Activated CD4-positive, CD25-positive, alpha-beta regulatory T cell treated with anti-CD3 and anti-CD28 coated beads, Interleukin-2, amount 50 U/mL, for 24 hours (primary cell): ENCODE results near the gene BMPR1B.
A peak's percentile ranks its signal among the peaks of the same experiment; 100 is the strongest.
"Not testable (repeated sequence)": the region's sequence is repeated elsewhere in the genome, so short reads cannot be mapped to it uniquely, and the experiment has no call there.

Source experiments
- ATAC-seq, 2 donors: fragments of 150-1000 bp; cut with Tn5 transposase; one replicate each; pipeline ENCODE4 v1.10.0; 2021; ENCODE audit warnings: mild to moderate bottlenecking in 1 of 2, moderate library complexity in 1 of 2

The BMPR1B gene

DNA sequence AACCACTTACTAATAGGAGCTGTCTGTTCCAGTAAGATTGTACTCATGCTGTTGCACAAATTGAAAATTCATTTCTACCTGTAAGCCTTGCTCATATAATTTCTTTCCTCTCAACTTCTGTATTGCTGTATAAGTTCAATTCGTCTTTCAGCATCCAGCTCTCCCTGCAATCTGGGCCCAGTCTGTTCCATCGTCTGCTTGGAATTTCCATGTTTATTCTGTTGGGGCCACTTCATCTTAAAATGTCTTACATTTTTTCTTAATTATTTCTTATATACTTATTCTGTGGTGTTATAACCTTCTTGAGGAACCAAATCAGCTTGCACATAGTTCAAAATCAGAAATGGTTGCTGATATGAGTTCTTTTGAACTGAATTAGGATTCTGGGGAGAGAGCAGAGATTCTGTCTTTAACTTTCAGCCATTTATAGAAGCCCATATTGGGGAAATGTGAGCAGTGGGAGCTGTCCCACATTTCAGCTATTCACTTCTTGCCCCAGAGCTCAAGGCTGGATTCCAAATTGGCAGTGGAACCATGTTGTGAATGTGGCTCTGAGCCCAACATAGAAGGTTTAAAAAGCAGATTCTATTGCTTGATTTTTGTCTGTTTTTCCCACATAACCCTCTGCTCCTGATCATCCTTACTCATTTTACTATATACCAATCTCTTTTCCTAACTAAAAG, 291.9 kb downstream of the BMPR1B start:
- no peak for ATAC-seq

DNA sequence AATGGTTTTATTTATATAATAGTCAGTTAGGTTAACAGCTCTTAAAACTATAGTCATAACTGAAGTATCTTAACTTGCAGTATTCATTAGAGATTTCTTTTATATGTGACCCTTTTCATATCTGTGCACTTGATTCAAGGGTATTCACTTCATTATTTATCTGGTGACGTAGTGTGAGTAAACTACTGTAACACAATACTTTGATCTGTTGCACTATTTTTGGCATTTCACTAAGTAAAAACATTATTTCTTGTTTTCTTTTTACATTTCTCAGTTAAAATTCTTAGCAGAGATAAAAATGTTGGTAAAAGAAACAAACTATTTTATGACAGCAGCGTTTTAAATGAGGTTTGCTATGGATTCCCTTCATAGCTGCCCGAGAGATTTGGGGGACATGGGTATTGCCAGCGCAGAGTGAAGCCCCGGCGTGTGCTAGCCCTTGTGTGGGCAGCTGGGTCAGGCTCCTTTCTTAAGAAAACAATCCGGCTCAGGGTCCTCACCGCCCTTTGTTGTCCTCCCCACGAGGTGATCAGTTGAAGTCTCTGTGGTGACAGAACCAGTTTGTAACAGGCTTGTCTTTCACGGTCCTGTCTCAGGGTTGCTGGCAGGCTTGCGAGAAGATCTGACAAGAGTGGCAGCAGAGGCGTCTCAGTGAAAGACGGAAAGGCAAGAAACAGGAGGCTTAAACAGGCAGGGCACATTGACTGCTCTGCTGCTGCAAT, 293.4 kb downstream of the BMPR1B start:
- ATAC-seq: no peak

DNA sequence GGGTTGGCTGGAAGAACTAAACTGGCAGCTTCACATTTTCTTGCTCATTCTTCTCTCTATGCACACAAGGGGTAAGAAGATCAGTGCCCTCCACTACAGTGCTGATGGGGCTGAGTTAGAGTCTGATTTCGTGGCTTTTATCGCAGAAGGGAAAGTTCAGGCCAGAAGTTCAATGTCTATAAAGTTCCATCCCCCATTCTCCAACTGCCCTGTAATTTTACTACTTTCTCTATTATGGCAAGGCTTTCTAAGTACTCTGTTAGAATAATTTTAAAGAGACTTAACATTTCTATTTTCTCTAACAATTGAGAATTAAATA, 293.9 kb downstream of the BMPR1B start:
- no peak for ATAC-seq

DNA sequence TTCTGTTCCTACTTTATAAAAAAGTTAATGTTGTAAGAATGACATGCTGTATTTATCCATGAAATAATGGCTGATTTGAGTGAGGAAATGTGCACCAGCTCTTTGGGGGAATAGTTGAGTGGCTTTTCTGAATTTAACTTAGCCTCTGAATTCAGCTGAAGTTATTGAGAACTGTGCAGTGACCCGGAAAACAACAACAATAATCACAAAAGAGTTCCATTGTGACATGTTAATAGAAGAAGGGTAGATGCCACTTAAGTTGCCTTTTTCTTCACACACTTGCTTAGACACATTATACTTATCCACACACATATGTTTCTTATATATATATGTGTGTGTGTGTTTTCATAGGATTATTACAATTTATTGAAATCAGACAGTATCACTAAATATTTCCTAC, 301.2 kb downstream of the BMPR1B start:
- ATAC-seq: no peak

DNA sequence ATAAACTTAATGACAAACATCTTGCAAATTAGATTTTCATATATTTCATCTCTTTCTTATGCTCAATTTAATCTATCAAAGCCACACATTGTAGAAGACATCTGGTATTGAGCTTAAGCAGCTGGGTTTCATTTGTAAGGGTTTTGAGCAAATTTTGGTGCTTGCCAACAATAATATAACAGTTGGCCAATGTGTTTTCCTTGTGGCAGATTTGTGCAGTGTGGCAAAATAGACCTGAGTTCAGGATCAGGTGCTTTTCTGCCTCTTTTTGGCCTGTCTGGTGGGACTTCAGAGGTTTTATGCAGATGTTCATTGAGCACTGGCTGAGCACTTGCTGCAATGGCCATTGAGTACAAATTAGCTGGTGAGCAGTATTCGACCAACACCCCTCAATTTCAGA, 301.9 kb downstream of the BMPR1B start:
- no peak for ATAC-seq

DNA sequence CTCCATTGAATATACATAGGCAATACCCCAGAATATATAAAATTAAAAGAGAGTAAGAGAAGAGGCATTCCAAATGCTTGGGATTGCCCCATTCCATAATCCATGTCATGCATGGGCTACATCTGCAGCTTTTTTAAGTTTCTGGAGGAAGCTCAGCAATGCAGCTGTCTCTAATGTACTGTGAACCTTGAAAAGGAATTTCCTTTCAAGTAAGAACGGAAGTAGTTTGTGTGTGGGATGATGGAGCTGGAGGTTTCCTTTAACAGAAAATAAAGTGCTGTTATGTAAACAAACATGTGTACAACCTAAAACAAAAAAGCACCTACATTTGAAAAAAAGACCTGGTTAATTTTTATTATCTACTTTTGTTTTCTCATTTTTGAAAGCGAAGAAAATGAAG, 303.5 kb downstream of the BMPR1B start:
- ATAC-seq: no peak

DNA sequence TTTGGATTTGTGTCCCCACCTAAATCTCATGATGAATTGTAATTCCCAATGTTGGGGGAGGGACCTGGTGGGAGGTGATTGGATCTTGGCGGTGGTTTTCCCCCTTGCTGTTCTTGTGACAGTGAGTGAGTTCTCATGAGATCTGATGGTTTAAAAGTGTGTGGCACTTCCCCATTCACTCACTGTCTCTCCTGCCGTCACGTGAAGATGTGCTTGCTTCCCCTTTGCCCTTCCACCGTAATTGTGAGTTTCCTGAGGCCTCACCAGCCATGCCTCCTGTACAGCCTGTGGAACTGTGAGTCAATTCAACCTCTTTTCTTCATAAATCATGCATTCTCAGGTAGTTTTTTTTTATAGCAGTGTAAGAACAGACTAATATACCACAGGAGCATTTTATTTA, 304.0 kb downstream of the BMPR1B start:
- ATAC-seq: not testable (repeated sequence)

DNA sequence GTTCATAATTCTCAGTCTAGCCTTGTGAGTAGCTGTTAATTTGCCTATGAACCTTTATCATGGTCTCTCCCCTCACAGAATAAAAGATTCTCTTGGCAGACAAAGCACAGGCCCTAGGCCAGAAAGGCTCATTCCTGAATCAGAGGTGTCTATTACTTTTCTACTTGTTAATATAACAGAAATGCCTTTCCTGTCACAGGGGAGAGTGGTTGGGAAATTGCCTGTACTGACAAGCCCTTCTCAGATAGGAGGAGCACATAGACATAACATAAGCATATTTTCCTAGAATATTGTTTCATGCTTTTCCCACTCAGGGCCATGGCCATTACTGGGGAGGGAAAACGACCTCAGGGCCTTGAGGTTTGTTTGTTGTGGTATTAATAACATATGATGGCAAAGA, 308.3 kb downstream of the BMPR1B start:
- ATAC-seq: no peak

DNA sequence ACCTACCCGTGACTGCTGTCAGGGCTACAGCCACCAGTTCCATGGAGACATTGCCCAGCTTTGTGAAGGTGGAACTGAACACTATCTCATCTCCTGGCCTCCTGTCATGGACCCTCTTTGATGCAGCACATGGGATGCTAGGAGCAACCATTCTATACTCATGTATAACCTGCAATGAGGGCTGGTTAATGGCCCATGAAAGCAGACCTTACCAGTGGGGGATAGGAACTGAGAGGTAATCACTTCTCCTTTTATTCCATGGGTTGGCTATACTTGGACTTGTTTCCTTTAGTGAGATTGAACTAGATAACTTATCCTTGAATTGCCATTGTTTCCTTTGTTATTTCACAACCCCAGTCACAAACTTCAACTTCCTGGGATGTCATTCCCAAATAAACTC, 310.6 kb downstream of the BMPR1B start:
- no peak for ATAC-seq

DNA sequence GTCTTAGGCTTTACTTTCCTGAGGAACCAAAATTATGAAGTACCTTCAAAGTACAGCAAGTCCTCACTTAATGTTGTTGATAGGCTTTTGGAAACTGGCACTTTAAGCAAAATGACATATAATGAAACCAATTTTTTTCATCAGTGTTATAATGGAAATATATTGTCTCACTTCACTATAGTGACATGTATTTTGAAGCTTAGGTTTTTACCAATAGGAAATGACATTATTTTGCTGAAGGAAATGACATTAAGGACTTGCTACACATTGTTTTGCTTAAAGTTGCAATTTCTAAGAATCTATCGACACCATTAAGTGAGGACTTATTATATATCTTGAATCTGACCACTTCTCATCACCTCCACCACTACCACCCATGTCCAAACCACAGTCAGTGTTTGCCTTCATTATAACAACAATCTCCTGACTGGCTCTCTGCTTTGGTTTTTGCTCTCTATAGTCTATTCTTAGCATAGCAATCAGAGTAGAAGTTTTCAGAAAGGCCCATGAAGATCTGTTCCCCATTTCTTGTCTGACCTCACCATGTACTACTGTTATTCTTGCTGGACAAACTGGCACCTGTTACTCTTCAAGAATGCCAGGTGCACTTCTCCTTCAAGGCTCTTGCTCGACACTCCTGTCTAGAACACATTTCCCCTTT, 311.2 kb downstream of the BMPR1B start:
- peak; percentile 10 to 21 for ATAC-seq

DNA sequence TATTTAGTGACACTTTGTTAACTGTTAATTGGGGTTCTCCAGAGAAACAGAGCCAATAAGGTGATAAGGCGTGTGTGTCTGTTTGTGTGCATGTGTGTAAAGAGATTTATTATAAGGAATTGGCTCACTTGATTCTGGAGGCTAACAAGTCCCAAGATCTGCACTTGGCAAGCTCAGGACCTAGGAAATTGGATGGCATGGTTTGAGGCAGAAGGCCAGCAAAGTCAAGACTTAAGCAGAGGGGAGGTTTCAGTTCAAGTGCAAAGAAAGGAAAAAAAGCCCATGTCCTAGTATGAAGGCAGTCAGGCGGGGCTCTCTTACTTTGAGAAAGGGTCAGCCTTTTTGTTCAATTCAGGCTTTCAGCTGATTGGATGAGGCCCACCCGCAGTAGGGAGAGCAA, 314.1 kb downstream of the BMPR1B start:
- ATAC-seq: no peak

DNA sequence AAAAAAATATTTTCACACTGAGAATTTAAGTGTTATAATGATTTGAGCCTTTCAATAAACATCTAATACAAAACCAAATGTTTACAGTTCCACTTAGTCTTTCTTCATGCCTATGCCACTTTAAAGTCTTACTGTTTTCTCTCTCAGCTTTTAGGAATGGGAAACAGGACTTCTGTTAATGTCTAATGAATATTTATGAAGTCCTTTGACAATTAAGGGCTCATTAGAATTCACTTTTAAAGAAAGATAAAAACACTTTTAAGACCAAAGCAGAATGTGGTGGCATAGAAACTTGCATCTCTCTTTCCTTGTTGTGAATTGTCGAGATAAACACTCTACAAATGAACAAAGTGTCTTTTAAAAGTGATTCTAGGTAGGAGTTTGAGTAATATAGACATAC, 315.9 kb downstream of the BMPR1B start:
- ATAC-seq: no peak

DNA sequence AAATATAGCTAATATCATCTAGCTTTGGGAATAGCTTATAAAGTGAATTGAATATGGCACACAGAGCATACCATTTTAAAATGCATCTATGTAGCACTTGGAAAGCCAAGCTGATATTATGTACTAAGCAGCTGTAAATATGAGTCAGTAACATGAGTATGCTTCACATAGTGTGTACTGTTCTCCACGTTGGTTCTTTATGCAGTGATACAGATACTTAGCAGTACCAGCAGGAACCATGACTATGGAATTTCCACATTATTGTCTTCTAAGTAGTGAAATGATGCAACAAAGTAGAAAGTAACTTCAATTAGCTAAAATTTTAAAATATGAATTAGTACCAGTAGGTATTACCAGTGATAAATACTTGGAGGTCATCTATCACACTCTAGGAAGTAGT, 320.1 kb downstream of the BMPR1B start:
- no peak for ATAC-seq

DNA sequence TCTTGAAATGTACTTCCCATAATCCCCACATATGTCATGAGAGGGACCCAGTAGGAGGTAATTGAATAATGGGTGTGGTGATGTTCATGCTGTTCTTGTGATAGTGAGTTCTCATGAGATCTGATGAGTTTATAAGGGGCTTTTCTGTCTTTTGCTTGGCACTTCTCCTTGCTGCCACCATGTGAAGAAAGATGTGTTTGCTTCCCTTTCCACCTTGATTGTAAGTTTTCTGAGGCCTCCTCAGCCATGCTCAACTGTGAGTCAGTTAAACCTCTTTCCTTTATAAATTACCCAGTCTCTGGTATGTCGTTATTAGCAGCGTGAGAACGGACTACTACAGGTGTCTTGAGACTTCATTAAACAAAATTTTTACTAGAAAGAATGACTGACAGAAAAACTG, 323.2 kb downstream of the BMPR1B start:
- ATAC-seq: no peak

DNA sequence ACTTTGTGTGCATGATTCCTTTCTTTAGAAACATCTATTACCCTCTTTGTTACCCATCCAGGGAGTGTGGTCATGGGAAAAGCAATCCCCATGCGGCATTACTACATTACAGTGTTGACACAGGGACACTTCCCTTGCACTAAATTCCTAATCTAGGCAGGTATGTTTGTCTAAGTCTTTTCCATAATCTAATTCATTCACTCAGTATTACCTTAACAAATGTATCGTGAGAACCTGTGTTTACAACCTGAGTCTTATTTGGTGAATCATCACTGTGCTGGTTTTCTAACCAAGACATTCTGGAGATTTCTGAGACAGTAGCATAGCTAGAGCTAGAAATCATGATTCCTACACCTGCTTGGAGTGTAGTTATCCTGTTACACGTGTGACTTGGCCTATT, 326.8 kb downstream of the BMPR1B start:
- ATAC-seq: no peak

DNA sequence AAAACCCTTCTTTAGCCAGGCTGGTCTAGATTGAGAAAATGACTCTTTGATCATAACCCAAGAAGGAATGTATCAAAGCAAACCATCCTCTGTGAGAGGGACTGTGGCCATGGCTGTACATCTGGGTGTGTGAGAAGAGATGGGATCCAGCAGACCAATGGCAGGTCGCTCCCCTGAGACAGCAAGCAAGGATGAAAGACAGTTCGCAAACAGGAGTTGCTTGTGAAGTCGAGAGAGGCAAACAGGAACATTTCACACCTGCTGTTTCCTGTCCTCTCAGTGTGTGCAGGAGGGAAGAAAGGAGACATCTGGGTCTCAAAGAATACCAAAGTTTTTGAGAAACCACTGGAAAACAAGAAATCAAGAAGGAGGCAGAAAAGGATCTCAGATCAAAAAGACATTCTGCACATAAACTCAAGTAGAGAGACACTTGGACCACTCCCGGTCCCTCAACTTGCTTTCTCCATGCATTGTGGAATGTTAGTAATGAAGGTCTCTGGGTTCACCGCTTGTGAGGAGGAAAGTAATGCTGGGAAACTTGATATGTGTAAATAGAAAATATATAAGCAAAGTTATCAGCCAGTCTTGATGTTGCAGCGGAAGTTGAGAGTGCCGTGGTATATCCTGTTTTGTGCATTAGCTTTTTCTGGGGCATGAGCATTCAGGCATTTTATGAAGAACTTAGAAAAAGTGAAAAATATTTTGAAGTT, 327.5 kb downstream of the BMPR1B start:
- ATAC-seq: no peak

DNA sequence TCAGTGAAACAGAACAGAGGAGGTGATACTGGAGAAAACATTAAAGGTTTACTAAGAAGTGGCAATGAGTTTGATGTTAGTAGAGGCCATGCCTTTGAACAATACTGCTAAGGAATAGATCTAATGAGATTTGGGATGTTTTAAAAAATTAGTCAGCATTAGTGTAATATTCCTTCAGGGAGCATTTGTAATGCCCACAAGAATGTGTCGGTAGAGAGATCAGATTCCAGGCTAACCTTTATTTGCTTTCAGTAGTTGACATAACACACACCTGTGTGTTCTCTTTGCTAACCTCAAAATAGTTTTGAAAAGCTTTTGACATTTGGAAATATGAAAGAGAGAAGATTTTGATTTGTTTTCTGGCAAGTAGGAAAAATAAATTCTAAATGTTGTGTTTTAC, 328.8 kb downstream of the BMPR1B start:
- ATAC-seq: no peak

DNA sequence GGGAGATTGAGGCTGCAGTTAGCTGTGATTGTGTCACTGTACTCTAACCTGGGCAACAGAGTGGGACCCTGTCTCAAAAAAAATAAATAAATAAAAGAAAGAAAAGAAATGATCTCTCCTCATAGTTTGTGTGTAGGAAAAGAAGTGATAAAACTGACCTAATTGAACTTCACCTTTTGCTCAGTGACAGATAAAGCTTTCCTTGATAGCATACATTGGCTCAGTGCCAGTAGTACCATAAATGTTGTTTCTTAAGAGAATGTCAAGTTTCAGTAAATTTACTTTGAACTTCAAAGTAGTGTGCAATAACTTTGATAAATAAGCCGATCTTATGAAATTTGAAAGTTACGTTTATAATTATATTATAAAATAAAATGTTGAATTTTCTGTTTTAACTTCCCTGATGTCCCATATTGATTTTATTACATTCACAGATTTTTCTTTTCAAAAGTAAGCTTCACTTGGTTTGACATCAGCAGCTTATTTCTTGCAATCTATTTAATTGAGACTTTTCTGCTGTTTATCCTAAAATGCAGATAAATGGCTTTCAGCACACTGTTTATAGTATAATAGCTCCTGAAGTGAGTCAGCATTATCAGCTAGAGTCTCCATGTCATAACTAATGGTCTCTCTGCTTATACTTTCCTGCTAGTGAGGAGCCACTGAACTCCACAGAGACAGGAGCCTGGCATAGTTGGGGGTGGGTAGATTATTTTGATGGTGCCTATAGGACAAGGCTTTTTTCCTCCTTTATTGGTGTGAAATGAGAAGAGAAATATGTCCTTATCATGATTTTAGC, 330.1 kb downstream of the BMPR1B start:
- no peak for ATAC-seq

DNA sequence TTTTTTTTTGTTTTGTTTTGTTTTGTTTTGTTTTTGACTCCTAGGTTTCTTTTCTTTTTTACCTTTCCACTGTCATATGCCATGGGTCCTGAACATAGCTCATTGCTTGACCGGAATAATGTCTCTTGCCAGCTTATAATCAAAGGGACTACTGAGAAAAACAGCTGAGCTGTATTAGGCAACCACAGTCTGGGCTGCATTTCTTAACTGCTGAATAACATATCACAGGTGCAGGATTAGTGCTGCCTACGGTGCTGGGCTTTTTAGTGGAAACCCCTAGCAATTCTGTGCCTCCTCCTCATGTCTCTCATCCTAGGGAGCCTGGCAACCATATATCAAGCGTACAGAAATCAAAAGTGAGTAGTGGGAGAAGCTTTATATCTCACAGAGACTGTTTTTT, 333.5 kb downstream of the BMPR1B start:
- ATAC-seq: no peak

DNA sequence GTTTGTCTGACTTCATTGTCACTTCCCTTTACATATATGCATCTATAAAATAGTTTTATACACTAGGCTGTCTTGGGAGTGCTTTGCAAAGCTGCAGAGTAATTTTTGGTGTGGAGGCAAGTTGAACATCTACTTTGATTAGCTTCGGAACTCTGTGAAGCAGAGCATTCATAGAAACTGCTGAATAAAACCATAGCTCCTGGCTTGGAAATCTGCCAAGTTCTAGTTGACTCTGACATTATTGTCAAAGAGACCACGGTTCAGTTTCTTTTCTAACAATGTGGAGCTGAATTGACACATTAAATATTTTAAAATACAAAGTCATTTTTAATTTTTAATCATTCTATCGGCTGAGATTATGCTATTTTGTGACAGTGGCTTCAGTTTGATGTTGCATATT, 335.0 kb downstream of the BMPR1B start:
- ATAC-seq: no peak

DNA sequence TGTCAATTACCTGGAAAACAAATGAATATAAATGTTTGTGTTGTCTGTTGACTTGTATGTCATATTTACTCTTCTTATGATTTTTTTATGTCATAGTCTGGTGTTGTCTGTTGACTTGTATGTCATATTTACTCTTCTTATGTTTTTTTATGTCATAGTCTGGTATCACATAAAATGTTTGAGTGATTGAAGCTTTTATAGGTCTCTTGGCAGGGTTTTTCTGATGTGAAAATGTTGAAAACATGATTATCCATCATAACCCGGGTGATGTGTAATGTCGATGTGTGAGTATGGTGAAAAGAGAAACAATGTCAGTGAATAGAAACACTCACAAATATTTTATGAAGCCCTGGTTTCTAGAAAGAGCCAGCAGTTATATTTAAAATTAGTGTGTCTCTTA, 335.7 kb downstream of the BMPR1B start:
- ATAC-seq: no peak

DNA sequence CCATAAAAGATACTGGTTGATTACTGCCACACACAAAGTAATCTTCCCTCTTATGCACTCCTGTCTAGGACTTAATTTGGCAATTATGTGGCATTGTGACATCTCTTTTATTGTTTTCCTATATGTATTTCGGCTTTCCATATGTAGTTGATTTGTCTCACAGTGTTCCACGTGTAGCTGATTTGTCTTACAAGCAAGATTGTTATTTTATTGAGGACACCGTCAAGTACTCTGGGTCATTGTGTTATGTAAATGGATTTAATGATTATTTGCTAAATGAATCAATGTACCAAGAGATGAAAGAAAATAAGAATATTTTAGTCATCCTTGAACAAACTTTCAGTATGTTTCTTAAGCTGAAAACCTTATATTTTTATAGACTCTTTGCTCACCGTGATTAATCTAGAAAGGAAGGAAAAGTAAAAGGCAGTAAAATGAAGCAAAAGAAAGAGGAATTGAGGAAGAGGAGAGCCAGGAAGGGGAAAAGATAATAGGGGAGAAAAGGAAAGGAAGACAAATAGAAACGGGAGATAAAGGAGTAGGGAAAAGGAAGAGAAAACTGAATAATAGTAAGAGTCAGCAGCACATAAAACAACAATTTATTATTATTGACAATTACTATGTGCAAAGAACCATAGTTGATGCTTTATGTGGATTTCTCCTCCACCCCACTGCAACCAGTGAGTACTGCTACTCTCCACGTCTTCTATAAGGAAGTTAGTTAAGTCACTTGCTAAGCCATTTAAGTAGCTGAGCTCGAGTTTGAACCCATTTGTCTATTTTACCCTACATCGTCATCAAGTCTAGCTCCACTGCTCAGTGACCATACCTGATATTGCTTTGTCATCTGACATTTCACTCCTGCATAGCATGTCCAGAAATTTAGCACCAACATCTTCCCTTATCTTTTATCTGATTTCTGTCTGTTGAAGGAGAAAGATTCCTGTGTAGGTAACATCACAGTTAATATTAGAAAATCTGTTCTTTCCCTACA, 336.5 kb downstream of the BMPR1B start:
- ATAC-seq: no peak
